Measurements from ENCODE around the gene NKG7. TPM values are rescaled to one million over a fixed set of nuclear protein-coding genes. Genes with fewer than 3 reads are reported as not detected.
A peak's percentile ranks its signal among the peaks of the same experiment; 100 is the strongest.

NKG7 gene
- total RNA-seq, 1 experiment from 2014 or later = not detected

DNA sequence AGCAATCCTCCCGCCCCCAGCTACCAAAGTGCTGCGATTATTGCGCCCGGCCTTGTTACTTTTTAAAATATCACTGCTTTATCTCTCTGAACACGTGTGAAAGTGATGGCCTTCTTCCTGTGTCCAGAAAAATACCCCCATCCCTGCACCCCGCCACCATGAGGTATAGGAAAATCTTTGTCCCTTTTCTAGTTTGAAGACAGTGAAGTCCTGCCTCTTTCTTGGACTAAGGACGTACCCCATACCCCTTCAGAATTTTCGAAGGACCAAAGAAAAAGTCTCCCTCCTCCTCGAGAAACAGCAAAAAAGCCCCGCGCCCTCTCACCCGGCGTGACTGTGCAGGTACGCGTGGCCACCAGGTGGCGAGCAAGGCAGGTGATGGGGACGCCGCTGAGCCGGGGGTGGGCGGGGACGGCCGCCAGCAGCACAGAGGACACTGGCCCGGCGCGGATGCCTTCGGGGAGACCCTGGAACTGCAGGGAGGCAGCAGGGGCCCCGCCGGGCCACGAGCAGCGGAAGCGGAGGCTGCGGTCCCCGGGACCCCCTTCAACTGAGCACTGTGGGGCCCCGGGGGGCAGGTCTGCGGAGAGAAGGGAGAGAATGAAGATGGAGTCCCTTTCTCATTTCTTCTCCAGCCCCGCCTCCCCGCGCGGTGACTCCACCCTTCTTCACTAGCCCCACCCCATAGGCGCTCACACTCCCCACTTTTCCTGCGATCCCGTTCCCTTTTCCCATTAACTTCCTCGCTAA lies 33.7 kb downstream of the NKG7 start:
- peak; percentile 75 for DNase-seq (ENCODE audit: low read depth)

- DNase-seq (ENCODE audit: low read depth) = no peak
Observed at GRCh38 chr19:51337861-51338562, 34.4 kb downstream of the NKG7 start.

DNA sequence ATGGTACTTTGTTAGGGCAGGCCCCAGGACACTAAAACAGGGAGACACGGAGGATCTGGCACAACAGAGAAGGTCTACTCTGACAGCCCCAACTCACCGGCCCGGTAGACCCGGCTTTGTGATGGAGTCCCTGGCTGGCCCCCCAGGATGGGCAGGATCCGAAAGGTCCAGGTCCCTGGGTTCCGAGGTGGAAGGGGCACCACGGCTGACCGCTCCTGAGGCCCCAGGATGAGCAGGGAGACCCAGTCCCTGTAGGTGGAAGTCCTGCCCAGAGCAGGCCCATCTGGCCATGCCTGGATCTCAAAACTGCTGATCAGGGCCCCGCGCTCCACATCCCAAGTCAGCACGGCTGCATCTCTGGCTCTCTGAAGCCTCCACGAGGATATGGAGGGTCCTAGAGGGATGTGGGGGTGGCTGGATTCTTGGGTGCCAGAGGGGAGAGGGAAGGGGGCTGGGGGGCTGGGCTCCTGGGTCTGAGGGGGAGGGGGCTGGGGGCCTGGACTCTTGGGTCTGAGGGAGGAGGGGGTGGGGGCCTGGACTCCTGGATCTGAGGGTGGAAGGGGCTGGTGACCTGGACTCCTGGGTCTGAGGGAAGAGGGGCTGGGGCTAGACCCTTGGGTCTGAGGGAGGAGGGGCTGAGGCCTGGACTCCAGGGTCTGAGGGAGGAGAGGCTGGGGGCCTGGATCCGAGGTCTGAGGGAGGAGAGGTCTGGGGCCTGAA lies 35.2 kb downstream of the NKG7 start:
- DNase-seq (ENCODE audit: low read depth) = no peak

GRCh38 chr19:51333836-51334460 lies 38.5 kb downstream of the NKG7 start:
- DNase-seq (ENCODE audit: low read depth) = peak; percentile 43

DNA sequence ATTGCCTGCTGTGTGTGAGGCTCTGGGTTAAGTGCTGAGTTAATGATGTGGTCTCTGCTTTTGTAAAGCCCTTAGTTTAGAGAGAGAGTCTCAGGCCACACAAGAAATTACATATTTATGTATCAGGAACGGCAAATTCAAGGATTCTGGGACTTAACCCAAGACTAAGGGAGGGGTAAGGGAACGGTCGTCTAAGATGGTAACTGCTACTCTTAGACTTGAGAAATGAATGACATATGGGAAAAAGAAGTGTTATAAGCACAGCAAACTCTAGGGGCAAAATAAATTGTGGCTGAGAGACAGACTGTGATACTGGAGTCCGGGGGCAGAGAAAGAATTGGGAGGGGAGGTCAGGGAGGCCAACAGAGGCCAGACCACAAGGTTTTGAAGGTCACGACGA lies 40.7 kb downstream of the NKG7 start:
- DNase-seq (ENCODE audit: low read depth) = no peak

- DNase-seq (ENCODE audit: low read depth) = no peak
Observed at GRCh38 chr19:51331193-51331592, 41.3 kb downstream of the NKG7 start.

DNA sequence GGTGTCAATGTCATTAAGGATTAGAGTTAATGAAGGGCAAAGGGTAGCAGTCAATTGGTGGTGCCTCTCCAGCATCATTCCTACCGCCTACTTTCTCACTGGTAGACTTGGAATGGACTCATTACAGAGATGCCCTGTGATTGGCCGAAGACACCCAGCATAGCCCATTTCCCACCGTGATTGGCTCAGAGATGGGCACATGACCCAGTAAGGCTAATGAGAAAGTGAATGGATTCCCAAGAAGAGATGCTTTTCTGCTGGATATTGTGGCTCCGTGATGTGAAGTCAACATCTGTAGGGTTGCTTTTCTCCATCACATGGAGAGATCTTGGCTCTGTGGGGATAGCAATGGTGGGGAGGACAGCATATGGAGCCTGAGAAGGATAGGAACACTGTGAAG lies 42.1 kb downstream of the NKG7 start:
- no peak for DNase-seq (ENCODE audit: low read depth)

GRCh38 chr19:51329411-51329810 lies 43.0 kb downstream of the NKG7 start:
- no peak for DNase-seq (ENCODE audit: low read depth)

DNA sequence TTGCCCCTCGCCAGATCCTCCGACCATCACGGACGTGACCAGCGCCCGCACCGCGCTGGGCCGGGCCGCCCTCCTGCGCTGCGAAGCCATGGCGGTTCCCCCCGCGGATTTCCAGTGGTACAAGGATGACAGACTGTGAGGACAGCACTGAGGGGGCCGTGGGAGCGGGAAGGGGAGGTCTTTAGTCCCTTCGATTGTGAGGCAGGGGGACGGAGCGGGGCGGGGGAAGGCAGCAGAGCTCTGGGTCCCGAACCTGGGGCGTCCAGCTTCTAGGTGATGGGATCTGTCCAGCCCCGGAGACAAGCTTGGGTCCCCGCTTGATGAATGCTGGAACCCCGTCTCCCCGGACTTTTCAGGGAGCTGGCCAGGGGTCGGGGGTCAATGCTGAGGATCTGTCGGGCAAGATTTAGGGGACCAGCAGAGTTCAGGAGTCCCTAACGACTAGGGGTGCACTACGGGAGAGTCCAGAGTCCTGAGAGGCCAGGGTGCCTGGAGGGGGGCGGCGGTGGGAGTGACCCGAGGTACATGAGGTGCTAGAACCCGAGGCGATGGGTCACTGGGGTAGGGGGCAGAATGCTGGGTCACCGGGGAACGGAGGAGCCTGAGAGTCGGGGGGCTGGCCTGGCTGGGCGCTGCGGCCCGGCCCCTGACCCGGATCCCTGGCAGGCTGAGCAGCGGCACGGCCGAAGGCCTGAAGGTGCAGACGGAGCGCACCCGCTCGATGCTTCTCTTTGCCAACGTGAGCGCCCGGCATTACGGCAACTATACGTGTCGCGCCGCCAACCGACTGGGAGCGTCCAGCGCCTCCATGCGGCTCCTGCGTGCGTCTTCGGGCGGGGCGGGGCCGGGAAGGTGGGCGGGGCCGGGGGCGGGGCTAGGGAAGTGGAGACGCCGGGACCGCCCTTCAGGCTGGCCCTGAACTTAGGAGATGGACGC lies 45.1 kb downstream of the NKG7 start:
- DNase-seq (ENCODE audit: low read depth) = no peak

GRCh38 chr19:51326216-51327065 lies 46.0 kb downstream of the NKG7 start:
- DNase-seq (ENCODE audit: low read depth) = no peak

GRCh38 chr19:51325161-51325976 lies 47.1 kb downstream of the NKG7 start:
- no peak for DNase-seq (ENCODE audit: low read depth)

DNA sequence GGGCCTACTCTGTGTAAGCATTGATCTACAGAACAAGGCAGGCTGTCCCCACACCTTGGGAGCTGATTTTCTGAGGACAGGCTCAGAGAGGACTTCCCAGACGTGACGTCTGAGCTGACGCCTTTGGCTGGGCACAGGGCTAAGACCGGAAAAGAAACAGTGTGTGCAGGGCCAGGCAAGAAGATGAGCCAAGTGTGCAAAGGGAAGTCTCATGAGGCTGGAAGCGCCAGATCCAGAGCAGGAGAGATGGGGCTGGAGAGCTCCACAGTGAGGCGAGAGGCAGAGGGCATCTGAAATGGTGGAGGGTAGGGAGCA lies 48.3 kb downstream of the NKG7 start:
- no peak for DNase-seq (ENCODE audit: low read depth)

GRCh38 chr19:51323481-51324166 lies 48.8 kb downstream of the NKG7 start:
- DNase-seq (ENCODE audit: low read depth) = no peak

DNA sequence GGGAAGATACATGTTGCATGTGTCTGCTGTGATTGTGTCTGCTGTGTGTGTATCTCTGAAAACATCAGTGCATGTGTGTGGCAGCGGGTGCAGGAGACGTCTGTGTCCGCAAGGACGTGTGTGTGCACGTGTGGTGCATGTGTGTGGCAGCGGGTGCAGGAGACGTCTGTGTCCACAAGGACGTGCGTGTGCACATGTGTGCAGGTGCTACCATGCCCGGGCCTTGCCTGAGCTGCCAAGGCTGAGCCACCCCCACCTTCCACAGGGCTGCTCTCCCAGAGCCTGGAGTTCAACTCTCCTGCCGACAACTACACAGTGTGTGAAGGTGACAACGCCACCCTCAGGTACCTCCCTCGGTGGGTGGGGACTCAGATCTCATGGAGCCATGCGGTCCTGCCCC lies 50.7 kb downstream of the NKG7 start:
- DNase-seq (ENCODE audit: low read depth) = no peak

Measured in HT1080 (cell line).